Umbilical cord (tissue), 2 donors: ENCODE results near the gene TLCD3A. TPM values are rescaled to one million over a fixed set of nuclear protein-coding genes. Genes with fewer than 3 reads are reported as not detected.

Experiments used
- DNase-seq: peaks from one replicate; pipeline ENCODE4 v3.0.0-alpha.2; 2015; ENCODE audit warnings: low spot score
- total RNA-seq: library from RNA; depleted of rRNA; stranded (reverse); fragments of >200 nt; gene quantifications from one replicate; pipeline ENCODE4 v1.2.3, GENCODE V29; 2014; ENCODE audit warnings: low replicate concordance; ENCODE audit not compliant: insufficient read depth

The TLCD3A gene
- total RNA-seq, 1 donor from 2014 or later = 24.3 TPM

- DNase-seq = no peak
These were observed 55.3 kb downstream of the TLCD3A start for GRCh38 chr17:787641-788221.

- DNase-seq = no peak
These were observed 56.2 kb downstream of the TLCD3A start for GRCh38 chr17:788551-788950.

- DNase-seq = no peak
These were observed 56.9 kb downstream of the TLCD3A start for GRCh38 chr17:789160-789840.

GRCh38 chr17:789931-790873 lies 57.8 kb downstream of the TLCD3A start:
- DNase-seq = peak; percentile 81

GRCh38 chr17:790874-791247 lies 58.5 kb downstream of the TLCD3A start:
- DNase-seq = peak; percentile 42

- DNase-seq = no peak
These were observed 59.4 kb downstream of the TLCD3A start for GRCh38 chr17:791829-792228.

GRCh38 chr17:792277-792676 lies 59.9 kb downstream of the TLCD3A start:
- DNase-seq = no peak

Other genes with a start within 250 kb of the TLCD3A start
- gene VPS53, start 17.8 kb upstream of the TLCD3A start, total RNA-seq = 19.3 TPM
- 9.4 TPM for gene GEMIN4, start 19.7 kb downstream of the TLCD3A start, total RNA-seq
- 24.3 TPM for gene GLOD4, start 49.7 kb downstream of the TLCD3A start, total RNA-seq
- 12.8 TPM for gene MRM3, start 49.8 kb downstream of the TLCD3A start, total RNA-seq
- gene NXN, start 247.2 kb downstream of the TLCD3A start, total RNA-seq = 103 TPM